Measurements from ENCODE around the gene FALEC. TPM values are rescaled to one million over a fixed set of nuclear protein-coding genes. Genes with fewer than 3 reads are reported as not detected.

FALEC gene
- total RNA-seq, 1 donor from 2014 or later, result not detected

DNA sequence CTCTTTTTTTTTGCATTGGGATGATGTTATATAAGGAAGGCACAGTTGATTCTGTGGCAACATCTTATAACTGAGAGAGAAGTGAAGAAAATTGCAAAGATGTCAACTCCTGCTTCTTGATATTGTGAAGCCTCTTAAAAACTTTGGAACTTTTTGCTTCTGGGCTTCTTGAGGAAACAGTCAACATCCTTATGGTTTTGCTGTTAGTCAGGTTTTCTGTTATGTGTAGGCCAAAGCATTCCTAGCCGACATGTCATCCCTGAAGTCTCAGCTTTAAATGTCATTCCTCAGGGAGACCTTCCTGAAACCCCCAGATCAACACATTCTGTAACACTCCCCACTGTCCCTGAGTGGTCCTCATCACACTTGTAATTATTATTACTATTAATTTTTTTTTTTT, 12.6 kb downstream of the FALEC start:
- no peak overlapping the region for H3K4me3 Mint-ChIP-seq (ENCODE audit: unreplicated experiment)
- no peak overlapping the region for H3K27ac Mint-ChIP-seq (ENCODE audit: unreplicated experiment)
- H3K4me1 Mint-ChIP-seq (ENCODE audit: low read depth), result peaks cover 16% of the 10 kb centered on the region
- no peak for DNase-seq (ENCODE audit: low spot score)
- TF ChIP-seq, protein P1, sequence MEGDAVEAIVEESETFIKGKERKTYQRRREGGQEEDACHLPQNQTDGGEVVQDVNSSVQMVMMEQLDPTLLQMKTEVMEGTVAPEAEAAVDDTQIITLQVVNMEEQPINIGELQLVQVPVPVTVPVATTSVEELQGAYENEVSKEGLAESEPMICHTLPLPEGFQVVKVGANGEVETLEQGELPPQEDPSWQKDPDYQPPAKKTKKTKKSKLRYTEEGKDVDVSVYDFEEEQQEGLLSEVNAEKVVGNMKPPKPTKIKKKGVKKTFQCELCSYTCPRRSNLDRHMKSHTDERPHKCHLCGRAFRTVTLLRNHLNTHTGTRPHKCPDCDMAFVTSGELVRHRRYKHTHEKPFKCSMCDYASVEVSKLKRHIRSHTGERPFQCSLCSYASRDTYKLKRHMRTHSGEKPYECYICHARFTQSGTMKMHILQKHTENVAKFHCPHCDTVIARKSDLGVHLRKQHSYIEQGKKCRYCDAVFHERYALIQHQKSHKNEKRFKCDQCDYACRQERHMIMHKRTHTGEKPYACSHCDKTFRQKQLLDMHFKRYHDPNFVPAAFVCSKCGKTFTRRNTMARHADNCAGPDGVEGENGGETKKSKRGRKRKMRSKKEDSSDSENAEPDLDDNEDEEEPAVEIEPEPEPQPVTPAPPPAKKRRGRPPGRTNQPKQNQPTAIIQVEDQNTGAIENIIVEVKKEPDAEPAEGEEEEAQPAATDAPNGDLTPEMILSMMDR (IDR thresholded peaks at IDR 0.05), result no peak
- H3K27me3 Mint-ChIP-seq (ENCODE audit: low read depth), result no peaks in the 10 kb centered on the region
- H3K9me3 Mint-ChIP-seq (ENCODE audit: low read depth), result no peaks in the 10 kb centered on the region
- H3K36me3 Mint-ChIP-seq (ENCODE audit: low read depth), result no peaks in the 10 kb centered on the region

DNA sequence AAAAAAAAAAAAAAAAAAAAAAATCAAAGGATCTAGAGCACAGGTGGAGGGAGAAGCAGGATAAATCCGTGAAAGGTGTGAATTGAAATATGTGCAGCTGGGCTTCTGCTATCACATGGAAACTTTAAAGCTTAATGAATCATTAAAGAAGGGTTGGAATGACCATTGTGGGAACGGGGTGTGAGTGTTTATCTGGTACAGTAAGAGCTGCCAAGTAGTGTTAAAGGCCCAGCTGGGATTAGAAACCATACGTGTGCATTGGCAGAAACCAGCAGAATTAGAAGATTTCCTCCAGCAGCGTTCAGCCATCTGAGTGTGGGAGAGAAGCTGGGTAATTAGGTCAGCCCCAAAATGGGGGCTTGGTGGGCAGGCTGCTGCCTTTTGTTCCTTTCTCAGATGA, 13.5 kb downstream of the FALEC start:
- no peak for DNase-seq (ENCODE audit: low spot score)
- no peaks in the 10 kb centered on the region for H3K36me3 Mint-ChIP-seq (ENCODE audit: low read depth)
- H3K4me3 Mint-ChIP-seq (ENCODE audit: unreplicated experiment), result no peak overlapping the region
- no peaks in the 10 kb centered on the region for H3K9me3 Mint-ChIP-seq (ENCODE audit: low read depth)
- TF ChIP-seq, protein P1 (IDR thresholded peaks at IDR 0.05), result no peak
- H3K4me1 Mint-ChIP-seq (ENCODE audit: low read depth), result peaks cover 16% of the 10 kb centered on the region
- no peak overlapping the region for H3K27ac Mint-ChIP-seq (ENCODE audit: unreplicated experiment)
- no peaks in the 10 kb centered on the region for H3K27me3 Mint-ChIP-seq (ENCODE audit: low read depth)

DNA sequence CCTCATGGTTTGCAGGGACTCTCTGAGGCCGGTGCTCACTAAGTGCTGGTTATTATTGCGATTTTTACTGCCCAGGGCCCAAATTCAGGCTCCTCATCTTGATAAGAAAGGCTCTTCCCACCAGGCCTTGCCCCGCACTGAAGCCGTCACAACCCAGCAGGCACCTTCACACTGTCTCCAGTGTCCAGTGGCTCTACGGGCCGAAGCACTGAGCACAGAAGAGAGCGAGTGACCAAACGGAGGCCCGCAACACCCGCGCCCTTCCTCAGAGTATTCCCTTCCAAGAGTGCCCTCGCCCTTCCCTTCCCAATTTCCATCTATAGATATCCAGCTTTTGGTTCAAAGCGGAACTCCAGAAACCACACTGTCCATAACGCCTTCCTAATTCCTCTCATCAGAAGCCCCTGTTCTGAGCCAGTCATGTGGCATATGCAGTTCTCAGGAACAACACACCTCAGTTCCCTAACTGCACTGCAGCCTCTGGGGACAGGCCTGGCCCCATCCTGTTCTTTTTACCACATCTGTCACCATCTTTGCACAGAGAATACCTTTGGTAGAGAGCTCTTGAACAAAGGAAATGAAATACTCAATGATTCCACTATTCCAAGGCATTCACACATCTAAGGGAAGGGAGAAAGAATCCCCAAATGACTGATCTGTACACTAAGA, 15.1 kb downstream of the FALEC start:
- DNase-seq (ENCODE audit: low spot score), result no peak

DNA sequence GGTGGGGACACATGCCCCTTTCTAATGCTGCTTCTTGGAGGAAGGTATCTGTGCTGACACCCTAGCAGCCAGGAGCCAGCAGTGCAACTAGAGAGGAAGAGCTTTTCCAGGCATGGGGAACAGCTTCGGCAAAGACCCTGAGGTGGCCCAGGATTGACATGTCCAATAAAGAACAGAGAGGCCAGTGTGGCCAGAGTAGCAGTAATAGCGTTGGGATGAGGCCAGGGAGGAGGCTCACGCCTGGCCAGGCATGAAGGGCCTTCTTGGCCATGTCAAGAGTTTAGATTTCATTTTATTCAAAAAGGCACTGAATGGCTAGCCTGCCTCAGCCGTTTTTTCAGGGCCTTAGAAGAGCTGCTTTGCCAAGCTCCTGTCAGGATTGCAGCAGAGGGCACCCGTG, 17.3 kb downstream of the FALEC start:
- DNase-seq (ENCODE audit: low spot score), result no peak
- H3K27ac Mint-ChIP-seq (ENCODE audit: unreplicated experiment), result no peak overlapping the region

More for the DNA sequence above, 15.1 kb downstream of the FALEC start:
- Mint-ChIP-seq H3K4me1 (ENCODE audit: low read depth) (peaks cover 19% of the 10 kb centered on the region), H3K27ac (ENCODE audit: unreplicated experiment) (no peak overlapping the region), H3K36me3 (ENCODE audit: low read depth) (no peaks in the 10 kb centered on the region), H3K9me3 (ENCODE audit: low read depth) (no peaks in the 10 kb centered on the region), H3K27me3 (ENCODE audit: low read depth) (no peaks in the 10 kb centered on the region), H3K4me3 (ENCODE audit: unreplicated experiment) (no peak overlapping the region)
- TF ChIP-seq, protein P1 (IDR thresholded peaks at IDR 0.05), result no peak

DNA sequence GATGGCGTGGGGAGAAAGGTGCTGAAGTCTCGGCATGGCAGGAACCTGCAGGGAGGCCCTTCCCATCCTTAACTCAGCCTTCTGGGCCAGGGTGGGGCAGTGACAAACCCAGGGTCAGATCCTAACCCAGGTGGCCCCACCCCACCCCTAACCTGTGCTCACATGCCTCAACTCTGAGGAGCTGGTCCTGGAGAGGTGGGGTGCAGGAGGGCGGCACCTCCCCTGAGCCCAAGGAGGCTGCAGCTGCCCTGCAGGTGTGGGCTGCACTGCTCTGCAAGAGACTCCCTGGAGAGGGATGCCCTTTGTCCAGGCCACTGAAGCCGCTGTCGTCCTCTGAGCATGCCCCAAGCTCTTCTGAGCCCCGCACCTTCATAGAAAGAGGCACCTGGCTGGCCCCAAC, 18.4 kb downstream of the FALEC start:
- Mint-ChIP-seq H3K27me3 (ENCODE audit: low read depth) (no peaks in the 10 kb centered on the region), H3K36me3 (ENCODE audit: low read depth) (no peaks in the 10 kb centered on the region), H3K27ac (ENCODE audit: unreplicated experiment) (no peak overlapping the region), H3K4me1 (ENCODE audit: low read depth) (peaks cover 35% of the 10 kb centered on the region), H3K9me3 (ENCODE audit: low read depth) (no peaks in the 10 kb centered on the region), H3K4me3 (ENCODE audit: unreplicated experiment) (no peak overlapping the region)
- no peak for DNase-seq (ENCODE audit: low spot score)
- TF ChIP-seq, protein P1 (IDR thresholded peaks at IDR 0.05), result no peak

More for the DNA sequence above, 17.3 kb downstream of the FALEC start:
- no peak overlapping the region for H3K4me3 Mint-ChIP-seq (ENCODE audit: unreplicated experiment)
- H3K9me3 Mint-ChIP-seq (ENCODE audit: low read depth), result no peaks in the 10 kb centered on the region
- TF ChIP-seq, protein P1 (IDR thresholded peaks at IDR 0.05), result peak; percentile 34
- H3K36me3 Mint-ChIP-seq (ENCODE audit: low read depth), result no peaks in the 10 kb centered on the region
- peaks cover 30% of the 10 kb centered on the region for H3K4me1 Mint-ChIP-seq (ENCODE audit: low read depth)
- no peaks in the 10 kb centered on the region for H3K27me3 Mint-ChIP-seq (ENCODE audit: low read depth)
